PC-3 (cell line): Measurements from ENCODE around the gene MAPK7.

ENCODE experiments used
- CTCF ChIP-seq: fragments of 300-600 bp; sonication (generic); conservative IDR thresholded peaks from 2 replicates; pipeline ENCODE4 v1.5.1; 2017; ENCODE audit warnings: antibody characterized with exemption, low read depth, mild to moderate bottlenecking, low read length
- EZH2 ChIP-seq: fragments of 300-600 bp; sonication (generic); IDR thresholded peaks from one replicate; pipeline ENCODE4 v1.6.1; 2017; ENCODE audit warnings: antibody characterized with exemption, mild to moderate bottlenecking, low read length; ENCODE audit not compliant: unreplicated experiment

DNA sequence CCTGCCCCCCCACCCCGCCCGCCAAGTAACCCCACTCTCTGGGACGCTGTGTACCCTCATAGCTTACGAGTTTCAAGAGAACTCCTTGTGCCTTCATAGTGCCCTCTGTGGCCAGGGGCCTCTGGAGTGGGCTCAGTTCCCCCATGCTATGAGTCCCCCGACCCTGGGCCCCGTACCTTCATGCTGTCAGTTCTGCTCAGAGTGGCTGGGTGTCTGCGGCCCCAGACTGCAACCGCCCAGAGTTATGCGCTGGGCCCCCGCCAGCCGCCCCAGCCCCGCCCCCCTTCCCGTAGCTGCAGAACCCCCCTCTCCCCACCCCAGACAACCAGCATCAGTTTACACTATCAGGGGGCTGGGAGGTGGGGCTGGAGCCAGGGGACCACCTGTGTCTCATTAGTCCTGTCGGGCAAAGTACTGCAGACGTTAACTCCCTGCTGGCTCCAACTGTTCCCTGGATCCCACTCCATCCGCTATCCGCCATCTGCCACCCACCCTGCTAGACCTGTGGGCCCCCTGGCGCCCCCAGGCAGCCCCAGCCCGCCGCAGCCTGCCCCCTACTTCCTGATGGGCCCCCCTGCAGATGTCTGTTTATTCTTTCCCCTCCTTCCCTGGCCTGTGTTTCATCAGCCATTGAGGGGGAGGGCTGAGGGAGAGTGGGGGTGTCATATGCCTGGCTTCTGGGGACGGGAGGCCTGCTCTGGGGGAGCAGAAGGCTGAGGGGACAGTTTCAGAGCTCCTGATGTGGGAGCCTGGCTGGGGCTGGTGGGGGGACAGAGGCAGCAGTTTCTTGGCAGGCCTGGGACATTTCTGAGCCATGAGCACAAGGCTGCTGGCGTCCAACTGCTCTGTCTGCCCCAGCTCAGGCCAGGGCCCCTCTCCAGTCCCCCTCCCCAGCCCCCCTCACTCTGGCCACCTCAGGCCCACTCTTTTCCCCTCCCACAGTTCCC lies 8.9 kb downstream of the MAPK7 start, which contains the start of gene MFAP4:
- TF ChIP-seq CTCF (no peak), EZH2 (no peak)
